HCT116 (cell line): Measurements from ENCODE around the gene SERPINI2.

Source experiments
- ATF3 ChIP-seq: IDR thresholded peaks from 2 replicates; pipeline ENCODE4 v1.6.1; 2012
- CTCF ChIP-seq, 3 experiments: fragments of 200-600 bp in 1 of 3; sonication (generic) in 1 of 3; IDR thresholded peaks in 2 of 3; conservative IDR thresholded peaks in 1 of 3; 2 replicates each; pipeline ENCODE4 v1.5.1; 2012 to 2017; ENCODE audit warnings: low read depth in 2 of 3, low read length in 2 of 3, antibody characterized with exemption in 1 of 3, borderline replicate concordance in 1 of 3, control low read depth in 1 of 3, mild to moderate bottlenecking in 1 of 3, mixed read lengths in 1 of 3, mixed run types in 1 of 3, moderate library complexity in 1 of 3; ENCODE audit not compliant: insufficient read depth in 1 of 3
- EGR1 ChIP-seq: IDR thresholded peaks from 2 replicates; pipeline ENCODE4 v1.6.1; 2012; ENCODE audit warnings: low read depth
- EZH2 ChIP-seq: fragments of 200-600 bp; sonication (generic); IDR thresholded peaks from 2 replicates; pipeline ENCODE4 v1.6.1; 2017; ENCODE audit warnings: antibody characterized with exemption, mixed run types
- MAX ChIP-seq: IDR thresholded peaks from 2 replicates; pipeline ENCODE4 v1.6.1; 2012
- POLR2A ChIP-seq: IDR thresholded peaks from 2 replicates; pipeline ENCODE4 v1.7.0; 2011; ENCODE audit warnings: borderline replicate concordance; ENCODE audit not compliant: insufficient read depth, insufficient read length; ENCODE audit errors: extremely low read depth
- POLR2AphosphoS5 ChIP-seq: IDR thresholded peaks from 2 replicates; pipeline ENCODE4 v1.6.1; 2011; ENCODE audit warnings: mild to moderate bottlenecking, low read depth, low read length, moderate library complexity
- REST ChIP-seq: IDR thresholded peaks from 2 replicates; pipeline ENCODE4 v1.6.1; 2012; ENCODE audit warnings: low read depth
- SIN3A ChIP-seq: IDR thresholded peaks from 2 replicates; pipeline ENCODE4 v1.6.1; 2012; ENCODE audit warnings: low read depth
- YY1 ChIP-seq: IDR thresholded peaks from 2 replicates; pipeline ENCODE4 v1.6.1; 2011; ENCODE audit warnings: low read length, low read depth, moderate library complexity, mild to moderate bottlenecking; ENCODE audit not compliant: insufficient replicate concordance; ENCODE audit errors: extremely low read depth
- ZNF274 ChIP-seq: fragments of 200-500 bp; sonication (Bioruptor generic); IDR thresholded peaks from 2 replicates; pipeline ENCODE4 v1.6.1; 2014; ENCODE audit warnings: mild to moderate bottlenecking, low read depth, low read length, inconsistent platforms

GRCh38 chr3:167469381-167469780 lies 4.5 kb downstream of the SERPINI2 start:
- TF ChIP-seq CTCF (IDR thresholded peaks at IDR 0.05 in 2 of 3, conservative IDR thresholded peaks at IDR 0.05 in 1 of 3; ENCODE audit: borderline replicate concordance in 1 of 3, insufficient read depth in 1 of 3, low read depth in 2 of 3, low read length in 2 of 3) (no peak), REST (no peak), POLR2A (no peak), ZNF274 (no peak), POLR2AphosphoS5 (no peak), EZH2 (no peak), MAX (no peak), ATF3 (no peak), YY1 (no peak), EGR1 (no peak), SIN3A (no peak)
